ENCODE measurements around the gene RNPEPL1.
"Not testable (repeated sequence)": the region's sequence is repeated elsewhere in the genome, so short reads cannot be mapped to it uniquely, and the experiment has no call there.

RNPEPL1 gene

DNA sequence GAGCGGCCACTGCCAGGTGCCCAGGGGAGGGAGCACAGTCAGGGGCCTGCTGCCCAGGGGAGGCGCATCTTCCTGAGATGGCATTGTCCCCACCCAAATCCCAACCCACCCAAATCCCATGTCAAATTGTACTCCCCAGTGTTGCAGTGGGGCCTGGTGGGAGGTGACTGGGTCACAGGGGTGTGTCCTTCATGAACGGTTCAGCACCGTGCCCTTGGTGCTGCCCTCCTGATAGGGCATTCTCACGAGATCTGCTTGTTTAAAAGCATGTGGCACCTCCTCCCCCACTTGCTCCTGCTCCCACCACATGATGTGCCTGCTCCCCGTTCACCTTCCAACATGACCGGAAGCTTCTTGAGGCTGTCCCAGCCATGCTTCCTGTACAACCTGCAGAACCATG, 38.1 kb upstream of the RNPEPL1 start:
- TF ChIP-seq, protein P1, sequence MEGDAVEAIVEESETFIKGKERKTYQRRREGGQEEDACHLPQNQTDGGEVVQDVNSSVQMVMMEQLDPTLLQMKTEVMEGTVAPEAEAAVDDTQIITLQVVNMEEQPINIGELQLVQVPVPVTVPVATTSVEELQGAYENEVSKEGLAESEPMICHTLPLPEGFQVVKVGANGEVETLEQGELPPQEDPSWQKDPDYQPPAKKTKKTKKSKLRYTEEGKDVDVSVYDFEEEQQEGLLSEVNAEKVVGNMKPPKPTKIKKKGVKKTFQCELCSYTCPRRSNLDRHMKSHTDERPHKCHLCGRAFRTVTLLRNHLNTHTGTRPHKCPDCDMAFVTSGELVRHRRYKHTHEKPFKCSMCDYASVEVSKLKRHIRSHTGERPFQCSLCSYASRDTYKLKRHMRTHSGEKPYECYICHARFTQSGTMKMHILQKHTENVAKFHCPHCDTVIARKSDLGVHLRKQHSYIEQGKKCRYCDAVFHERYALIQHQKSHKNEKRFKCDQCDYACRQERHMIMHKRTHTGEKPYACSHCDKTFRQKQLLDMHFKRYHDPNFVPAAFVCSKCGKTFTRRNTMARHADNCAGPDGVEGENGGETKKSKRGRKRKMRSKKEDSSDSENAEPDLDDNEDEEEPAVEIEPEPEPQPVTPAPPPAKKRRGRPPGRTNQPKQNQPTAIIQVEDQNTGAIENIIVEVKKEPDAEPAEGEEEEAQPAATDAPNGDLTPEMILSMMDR (IDR thresholded peaks at IDR 0.05) = no peak
- Histone ChIP-seq H3K9me3 (peaks cover 0 to 23% (median 4%) of the 10 kb centered on the region in 3 donors), H3K27ac (no peak overlapping the region), H3K4me3 (no peak overlapping the region), H3K27me3 (no peaks in the 10 kb centered on the region), H3K4me1 (no peaks in the 10 kb centered on the region), H3K36me3 (peaks cover 29 to 44% (median 43%) of the 10 kb centered on the region in 3 donors)
- intact Hi-C loops (cut with DNase I; ENCODE audit: low total_unique reads) = no loop called here
- DNase-seq = no peak

DNA sequence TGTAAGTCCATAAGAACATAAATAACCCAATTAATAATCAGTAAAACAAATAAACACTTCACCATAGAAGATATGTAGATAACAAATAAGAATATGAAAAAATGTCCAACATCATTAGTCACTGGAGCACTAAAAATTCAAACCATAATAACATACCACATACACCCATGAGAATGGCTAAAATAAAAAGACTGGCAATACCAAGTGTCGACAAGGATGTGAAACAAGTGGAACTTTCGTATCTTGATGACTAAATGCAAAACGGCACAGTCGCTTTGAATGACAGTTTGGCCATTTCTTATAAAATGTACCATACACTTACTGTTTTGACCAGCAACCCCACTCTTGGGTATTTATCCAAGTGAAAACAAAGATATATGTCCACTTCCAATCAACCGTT, 37.2 kb upstream of the RNPEPL1 start:
- Histone ChIP-seq H3K27ac (no peak overlapping the region), H3K9me3 (peaks cover 0 to 23% (median 4%) of the 10 kb centered on the region in 3 donors), H3K4me3 (no peak overlapping the region), H3K36me3 (peaks cover 20 to 43% (median 36%) of the 10 kb centered on the region in 3 donors), H3K27me3 (no peaks in the 10 kb centered on the region), H3K4me1 (no peaks in the 10 kb centered on the region)
- TF ChIP-seq, protein P1 (IDR thresholded peaks at IDR 0.05) = no peak
- no peak for DNase-seq
- intact Hi-C loops (cut with DNase I; ENCODE audit: low total_unique reads) = no loop called here

DNA sequence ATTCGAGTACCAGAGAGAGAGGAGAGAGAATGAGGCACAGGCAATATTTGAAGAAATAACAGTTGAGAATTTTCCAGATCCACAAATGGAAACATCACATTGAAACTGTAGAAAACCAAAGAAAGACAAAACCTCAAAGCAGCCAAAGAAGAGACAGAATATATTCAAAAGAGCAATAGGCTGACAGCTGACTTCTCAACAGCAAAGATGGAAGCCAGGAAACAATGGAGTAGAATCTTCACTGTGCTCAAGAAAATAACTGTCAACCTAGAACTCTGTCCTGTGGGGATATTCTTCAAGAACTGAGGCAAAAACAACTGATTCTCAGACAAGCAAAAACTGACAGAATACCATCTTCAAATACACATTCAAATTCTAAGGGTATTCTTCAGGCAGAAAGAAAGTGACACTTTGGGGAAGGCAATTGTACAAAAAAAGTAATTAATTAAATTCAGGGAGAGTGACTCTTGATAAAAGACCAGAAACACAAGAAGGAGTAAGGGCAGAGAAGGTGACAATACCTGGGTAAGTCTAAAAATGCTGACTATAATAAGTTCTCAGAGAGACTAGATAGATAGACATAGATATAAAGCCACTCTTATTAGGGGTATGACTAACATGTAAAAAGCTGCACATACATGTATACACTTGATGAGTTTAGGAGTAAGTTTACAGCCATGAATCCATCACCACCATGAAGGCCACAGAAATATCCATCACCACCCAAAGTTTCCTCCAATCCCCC, 36.1 kb upstream of the RNPEPL1 start:
- H3K9me3 ChIP-seq = peaks cover 0 to 23% (median 4%) of the 10 kb centered on the region in 3 donors
- H3K4me3 ChIP-seq = no peak overlapping the region
- no peaks in the 10 kb centered on the region for H3K27me3 ChIP-seq
- TF ChIP-seq, protein P1 (IDR thresholded peaks at IDR 0.05) = no peak
- DNase-seq = no peak
- H3K36me3 ChIP-seq = peaks cover 19 to 43% (median 27%) of the 10 kb centered on the region in 3 donors
- intact Hi-C loops (cut with DNase I; ENCODE audit: low total_unique reads) = loop anchor here (1.0 kb wide), 1 partner anchor 46 kb away; no protein-coding TSS in a partner anchor
- no peak overlapping the region for H3K27ac ChIP-seq
- no peaks in the 10 kb centered on the region for H3K4me1 ChIP-seq

DNA sequence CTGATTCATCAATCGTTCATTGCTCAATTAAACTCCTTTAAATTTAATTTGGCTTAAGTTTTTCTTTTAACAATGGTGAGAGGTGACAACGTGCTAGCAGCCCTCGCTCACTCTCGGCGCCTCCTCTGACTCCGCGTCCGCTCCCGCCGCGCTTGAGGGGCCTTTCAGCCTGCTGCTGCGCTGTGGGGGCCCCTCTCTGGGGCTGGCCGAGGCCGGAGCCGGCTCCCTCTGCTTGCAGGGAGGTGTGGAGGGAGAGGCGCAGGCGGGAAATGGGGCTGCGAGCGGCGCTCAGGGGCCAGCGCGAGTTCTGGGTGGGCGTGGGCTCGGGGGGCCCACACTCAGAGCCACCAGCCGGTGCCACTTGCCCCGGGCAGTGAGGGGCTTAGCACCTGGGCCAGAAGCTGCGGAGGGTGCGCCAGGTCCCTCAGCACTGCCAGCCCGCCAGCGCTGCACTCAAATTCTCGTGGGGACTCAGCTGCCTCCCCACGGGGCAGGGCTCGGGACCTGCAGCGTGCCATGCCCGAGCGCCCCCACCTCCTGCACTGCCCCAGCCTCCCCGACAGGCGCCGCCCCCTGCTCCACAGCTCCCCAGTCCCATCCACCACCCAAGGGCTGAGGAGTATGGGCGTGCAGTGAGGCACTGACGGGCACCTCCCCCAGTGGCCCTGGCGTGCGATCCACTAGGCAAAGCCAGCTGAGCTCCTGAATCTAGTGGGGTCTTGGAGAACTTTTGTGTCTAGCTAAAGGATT, 30.1 kb upstream of the RNPEPL1 start:
- Histone ChIP-seq H3K27me3 (no peaks in the 10 kb centered on the region), H3K4me3 (no peak overlapping the region), H3K4me1 (no peaks in the 10 kb centered on the region), H3K36me3 (peaks cover 6 to 43% (median 38%) of the 10 kb centered on the region in 3 donors), H3K27ac (no peak overlapping the region), H3K9me3 (no peaks in the 10 kb centered on the region)
- intact Hi-C loops (cut with DNase I; ENCODE audit: low total_unique reads) = no loop called here
- TF ChIP-seq, protein P1 (IDR thresholded peaks at IDR 0.05) = no peak
- no peak for DNase-seq

DNA sequence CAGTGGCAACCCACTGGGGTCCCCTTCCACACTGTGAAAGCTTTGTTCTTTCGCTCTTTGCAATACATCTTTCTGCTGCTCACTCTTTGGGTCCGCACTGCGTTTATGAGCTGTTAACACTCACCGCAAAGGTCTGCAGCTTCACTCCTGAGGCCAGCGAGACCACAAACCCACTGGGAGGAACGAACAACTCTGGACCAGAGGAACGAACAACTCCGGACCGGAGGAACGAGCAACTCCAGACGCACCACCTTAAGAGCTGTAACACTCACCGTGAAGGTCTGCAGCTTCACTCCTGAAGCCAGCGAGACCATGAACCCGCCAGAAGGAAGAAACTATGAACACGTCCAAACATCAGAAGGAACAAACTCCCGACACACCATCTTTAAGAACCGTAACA, 29.2 kb upstream of the RNPEPL1 start:
- intact Hi-C loops (cut with DNase I; ENCODE audit: low total_unique reads); H3K9me3 ChIP-seq; H3K4me1 ChIP-seq; H3K27me3 ChIP-seq; DNase-seq; H3K4me3 ChIP-seq; H3K27ac ChIP-seq: not testable (repeated sequence)
- H3K36me3 ChIP-seq = peaks cover 6 to 41% (median 38%) of the 10 kb centered on the region in 3 donors

DNA sequence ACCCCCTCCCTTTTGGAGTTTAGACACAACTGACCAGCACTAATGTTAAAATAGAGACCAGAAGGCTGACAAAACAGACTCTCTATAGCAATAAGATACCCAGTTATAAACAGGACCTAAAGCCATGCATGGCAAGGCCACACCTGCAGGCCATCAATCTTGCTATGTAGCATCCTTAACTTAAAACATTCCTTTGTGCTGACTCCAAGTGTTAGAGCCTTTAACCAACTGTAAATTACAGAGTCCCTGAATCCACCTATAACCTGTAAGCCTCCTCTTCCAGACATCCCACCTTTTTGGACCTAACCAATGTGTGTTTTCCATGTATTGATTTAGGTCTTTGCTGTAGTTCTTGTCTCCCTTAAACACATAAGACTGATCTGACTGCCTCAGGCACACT, 28.4 kb upstream of the RNPEPL1 start:
- TF ChIP-seq, protein P1 (IDR thresholded peaks at IDR 0.05) = no peak
- Histone ChIP-seq H3K27me3 (no peaks in the 10 kb centered on the region), H3K9me3 (no peaks in the 10 kb centered on the region), H3K36me3 (peaks cover 6 to 38% (median 33%) of the 10 kb centered on the region in 3 donors), H3K4me3 (no peak overlapping the region), H3K4me1 (no peaks in the 10 kb centered on the region), H3K27ac (no peak overlapping the region)
- intact Hi-C loops (cut with DNase I; ENCODE audit: low total_unique reads) = no loop called here
- no peak for DNase-seq
